Keratinocyte (primary cell): ENCODE measurements around the gene PCCB. TPM values are rescaled to one million over a fixed set of nuclear protein-coding genes. Genes with fewer than 3 reads are reported as not detected.

ENCODE experiments used
- DNase-seq: peaks from one replicate; pipeline ENCODE4 v3.0.0-alpha.2; 2011; ENCODE audit warnings: low read depth, missing footprints, low spot score
- FAIRE-seq: peaks from 2 replicates; lab custom pipeline; 2011; peaks lifted over from hg19 to GRCh38; lab: Jason Lieb, UNC
- H2AFZ ChIP-seq: 2 replicates; pipeline ENCODE4 v1.6.0; 2012; ENCODE audit warnings: low read length, control low read depth, inconsistent platforms; ENCODE audit not compliant: control insufficient read depth
- H3K27ac ChIP-seq: 2 replicates; pipeline ENCODE4 v1.5.1; 2011; ENCODE audit warnings: low read length; ENCODE audit not compliant: control insufficient read depth, insufficient read depth
- H3K27me3 ChIP-seq: 3 replicates; pipeline ENCODE4 v1.6.0; 2011; ENCODE audit warnings: low read length; ENCODE audit not compliant: control insufficient read depth, insufficient read depth; ENCODE audit errors: extremely low read depth
- H3K36me3 ChIP-seq, 2 experiments: 2 replicates in 1 of 2; 3 replicates in 1 of 2; pipeline ENCODE4 v1.5.1; 2011; ENCODE audit warnings: low read length in 2 of 2, mild to moderate bottlenecking in 1 of 2; ENCODE audit not compliant: control insufficient read depth in 2 of 2, insufficient read depth in 2 of 2; ENCODE audit errors: extremely low read depth in 1 of 2
- H3K4me1 ChIP-seq: 3 replicates; pipeline ENCODE4 v1.5.1; 2011; ENCODE audit warnings: low read length; ENCODE audit not compliant: control insufficient read depth, insufficient read depth; ENCODE audit errors: extremely low read depth
- H3K4me2 ChIP-seq: 3 replicates; pipeline ENCODE4 v1.6.0; 2011; ENCODE audit warnings: low read depth, low read length; ENCODE audit not compliant: control insufficient read depth, insufficient read depth; ENCODE audit errors: extremely low read depth
- H3K4me3 ChIP-seq, 3 experiments: fragments of 200-600 bp in 1 of 3; sonication (generic) in 1 of 3; 2 replicates in 2 of 3; 3 replicates in 1 of 3; pipeline ENCODE4 v1.5.1; 2011 to 2016; ENCODE audit warnings: low read length in 3 of 3, mild to moderate bottlenecking in 3 of 3, control low read depth in 2 of 3, inconsistent platforms in 1 of 3, low read depth in 1 of 3, mixed read lengths in 1 of 3, mixed run types in 1 of 3, moderate library complexity in 1 of 3; ENCODE audit not compliant: control insufficient read depth in 2 of 3, insufficient read depth in 2 of 3; ENCODE audit errors: extremely low read depth in 1 of 3
- H3K79me2 ChIP-seq: 2 replicates; pipeline ENCODE4 v1.6.0; 2012; ENCODE audit warnings: low read length; ENCODE audit not compliant: control insufficient read depth, insufficient read depth
- H3K9ac ChIP-seq: 3 replicates; pipeline ENCODE4 v1.6.0; 2011; ENCODE audit warnings: low read length; ENCODE audit not compliant: control insufficient read depth, insufficient read depth; ENCODE audit errors: extremely low read depth
- H3K9me1 ChIP-seq: 3 replicates; pipeline ENCODE4 v1.6.0; 2011; ENCODE audit warnings: low read length; ENCODE audit not compliant: control insufficient read depth, insufficient read depth; ENCODE audit errors: extremely low read depth
- H3K9me3 ChIP-seq: 2 replicates; pipeline ENCODE4 v1.5.1; 2012; ENCODE audit warnings: low read depth, low read length; ENCODE audit not compliant: control insufficient read depth
- H4K20me1 ChIP-seq: 3 replicates; pipeline ENCODE4 v1.6.0; 2011; ENCODE audit warnings: low read length; ENCODE audit not compliant: control insufficient read depth, insufficient read depth; ENCODE audit errors: extremely low read depth
- EZH2 ChIP-seq: IDR thresholded peaks from one replicate; pipeline ENCODE4 v1.6.1; 2012; ENCODE audit warnings: inconsistent platforms, mild to moderate bottlenecking, low read length, moderate library complexity
- dilution Hi-C: fragments of 300-500 bp; cut with MboI; formaldehyde crosslinking; loops from one replicate; pipeline ENCODE4 v1.7.0; 2020; ENCODE audit warnings: low sequenced_read_pairs; ENCODE audit not compliant: extremely low pct_ligation_motif_present
- polyA plus RNA-seq, 5 experiments: library from polyadenylated mRNA; depleted of rRNA in 3 of 5; stranded (reverse) in 3 of 5; stranded (forward) in 1 of 5; unstranded in 1 of 5; fragments of >200 nt; gene quantifications; 1 replicate in 1 of 5; 2 replicates in 3 of 5; 3 replicates in 1 of 5; pipeline versions ENCODE4 v1.2.1 to v1.2.3, GENCODE V29; 2011 to 2012; ENCODE audit warnings: missing spikeins in 2 of 5, low read depth in 1 of 5, low replicate concordance in 1 of 5
- TF ChIP-seq, protein P1 (sequence below), 3 experiments: IDR thresholded peaks in 1 of 3; conservative IDR thresholded peaks in 1 of 3; optimal IDR thresholded peaks in 1 of 3; 2 replicates in 2 of 3; 3 replicates in 1 of 3; pipeline versions ENCODE3 to v1.5.1; 2011; ENCODE audit warnings: low read length in 3 of 3, mild to moderate bottlenecking in 3 of 3, moderate library complexity in 2 of 3, control low read depth in 1 of 3, inconsistent platforms in 1 of 3; ENCODE audit not compliant: insufficient read depth in 2 of 3; ENCODE audit errors: extremely low read depth in 1 of 3

The PCCB gene
- polyA plus RNA-seq, 1 donor (not counting 4 experiments of a cell fraction or from before 2014, with no cell fraction given): 46.9 TPM

DNA sequence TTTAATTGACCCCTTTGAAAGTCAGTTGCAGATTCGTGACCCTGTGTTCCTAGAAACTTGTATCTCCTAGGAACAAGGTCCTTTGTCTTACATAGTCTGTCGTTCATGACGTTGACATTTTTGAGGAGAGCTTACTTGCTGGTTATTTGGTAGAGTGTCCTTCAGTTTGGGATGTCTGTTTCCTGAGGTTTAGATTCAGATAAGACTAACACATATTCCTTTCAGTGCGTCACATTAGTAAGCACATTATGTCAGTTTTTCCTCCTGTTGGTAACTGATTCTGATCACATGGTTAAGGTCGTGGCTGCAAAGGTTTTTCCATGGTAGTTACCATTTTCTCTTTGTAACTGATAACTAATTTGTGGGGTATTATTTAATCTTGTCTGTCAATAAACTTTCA lies 80.8 kb downstream of the PCCB start:
- Histone ChIP-seq H3K9me1 (no peaks in the 10 kb centered on the region), H3K9ac (no peak overlapping the region), H3K4me2 (no peak overlapping the region), H3K27ac (no peak overlapping the region), H3K4me1 (no peaks in the 10 kb centered on the region), H3K4me3 (no peak overlapping the region), H3K36me3 (peaks cover 3 to 10% of the 10 kb centered on the region in 2 experiments), H3K27me3 (no peaks in the 10 kb centered on the region), H3K79me2 (no peaks in the 10 kb centered on the region), H3K9me3 (no peaks in the 10 kb centered on the region), H2AFZ (no peak overlapping the region), H4K20me1 (no peaks in the 10 kb centered on the region)
- dilution Hi-C loops: loop anchor here (25.0 kb wide), 1 partner anchor 144 kb away; the partner anchor contains the start of gene MSL2
- DNase-seq (no peak), FAIRE-seq (no peak)
- TF ChIP-seq EZH2: no peak
- TF ChIP-seq, protein P1, sequence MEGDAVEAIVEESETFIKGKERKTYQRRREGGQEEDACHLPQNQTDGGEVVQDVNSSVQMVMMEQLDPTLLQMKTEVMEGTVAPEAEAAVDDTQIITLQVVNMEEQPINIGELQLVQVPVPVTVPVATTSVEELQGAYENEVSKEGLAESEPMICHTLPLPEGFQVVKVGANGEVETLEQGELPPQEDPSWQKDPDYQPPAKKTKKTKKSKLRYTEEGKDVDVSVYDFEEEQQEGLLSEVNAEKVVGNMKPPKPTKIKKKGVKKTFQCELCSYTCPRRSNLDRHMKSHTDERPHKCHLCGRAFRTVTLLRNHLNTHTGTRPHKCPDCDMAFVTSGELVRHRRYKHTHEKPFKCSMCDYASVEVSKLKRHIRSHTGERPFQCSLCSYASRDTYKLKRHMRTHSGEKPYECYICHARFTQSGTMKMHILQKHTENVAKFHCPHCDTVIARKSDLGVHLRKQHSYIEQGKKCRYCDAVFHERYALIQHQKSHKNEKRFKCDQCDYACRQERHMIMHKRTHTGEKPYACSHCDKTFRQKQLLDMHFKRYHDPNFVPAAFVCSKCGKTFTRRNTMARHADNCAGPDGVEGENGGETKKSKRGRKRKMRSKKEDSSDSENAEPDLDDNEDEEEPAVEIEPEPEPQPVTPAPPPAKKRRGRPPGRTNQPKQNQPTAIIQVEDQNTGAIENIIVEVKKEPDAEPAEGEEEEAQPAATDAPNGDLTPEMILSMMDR (optimal IDR thresholded peaks at IDR 0.05 in 1 of 3, IDR thresholded peaks at IDR 0.05 in 1 of 3, conservative IDR thresholded peaks at IDR 0.05 in 1 of 3; ENCODE audit: extremely low read depth in 1 of 3, insufficient read depth in 2 of 3, low read length in 3 of 3): no peak

DNA sequence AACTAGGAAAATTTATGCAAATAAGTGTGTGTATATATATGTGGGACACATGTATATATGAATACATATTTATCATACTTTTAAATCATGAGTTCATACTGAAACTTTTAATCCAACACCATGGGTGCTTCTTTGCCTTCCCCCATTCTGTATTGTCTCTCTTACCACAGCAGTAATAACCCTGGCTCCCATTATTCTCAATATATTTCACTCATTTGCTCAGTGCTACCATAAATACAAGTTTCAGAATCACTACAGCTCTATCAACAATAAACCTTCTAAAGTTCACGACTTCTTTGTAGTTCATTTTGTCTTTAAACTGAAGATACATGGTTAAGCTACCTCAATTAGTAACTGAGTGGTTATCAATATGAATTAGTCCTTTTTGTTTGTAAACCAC lies 82.2 kb downstream of the PCCB start:
- DNase-seq: no peak
- Histone ChIP-seq H4K20me1 (no peaks in the 10 kb centered on the region), H3K27ac (no peak overlapping the region), H3K4me1 (no peaks in the 10 kb centered on the region), H3K27me3 (no peaks in the 10 kb centered on the region), H3K9ac (no peak overlapping the region), H3K4me3 (no peak overlapping the region), H3K9me1 (no peaks in the 10 kb centered on the region), H3K36me3 (peaks cover 3 to 10% of the 10 kb centered on the region in 2 experiments), H3K4me2 (no peak overlapping the region), H2AFZ (no peak overlapping the region), H3K79me2 (no peaks in the 10 kb centered on the region), H3K9me3 (no peaks in the 10 kb centered on the region)
- no peak for TF ChIP-seq EZH2
- TF ChIP-seq, protein P1 (optimal IDR thresholded peaks at IDR 0.05 in 1 of 3, IDR thresholded peaks at IDR 0.05 in 1 of 3, conservative IDR thresholded peaks at IDR 0.05 in 1 of 3; ENCODE audit: extremely low read depth in 1 of 3, insufficient read depth in 2 of 3, low read length in 3 of 3): no peak
- dilution Hi-C loops: loop anchor here (25.0 kb wide), 1 partner anchor 145 kb away; the partner anchor contains the start of gene MSL2
- FAIRE-seq: no peak
